GM18499 (cell line): ENCODE results near the gene GALNT17.
"Not testable (repeated sequence)": the region's sequence is repeated elsewhere in the genome, so short reads cannot be mapped to it uniquely, and the experiment has no call there.

Experiments
- ATAC-seq: cut with Tn5 transposase; IDR thresholded peaks from one replicate; pipeline ENCODE4 v1.9.1; 2021; ENCODE audit warnings: moderate number of reproducible peaks; ENCODE audit not compliant: insufficient read depth, unreplicated experiment

Gene GALNT17

DNA sequence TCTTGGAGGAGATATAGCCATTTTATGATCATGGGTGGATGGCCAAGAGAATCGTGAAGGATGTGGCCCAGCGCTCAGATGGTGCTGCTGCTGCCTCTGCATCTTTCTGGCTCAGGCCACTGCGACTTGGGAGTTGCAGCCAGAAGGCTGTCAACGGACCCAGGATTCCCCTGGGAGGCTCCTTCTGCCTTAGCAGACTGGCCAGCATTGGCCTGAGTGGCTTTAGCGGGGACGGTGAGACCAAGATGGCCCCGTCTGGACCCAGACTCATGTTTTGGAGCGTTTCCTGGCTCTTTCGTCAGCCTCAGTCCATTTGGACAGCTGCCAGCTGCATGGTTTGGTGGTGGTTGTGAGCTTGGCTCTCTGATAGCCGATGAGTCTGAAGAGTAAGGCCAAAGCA is 97.2 kb downstream of the GALNT17 start:
- ATAC-seq = no peak

GRCh38 chr7:71229699-71230098 is 97.8 kb downstream of the GALNT17 start:
- ATAC-seq = no peak

GRCh38 chr7:71235253-71235652 is 103.3 kb downstream of the GALNT17 start:
- ATAC-seq = no peak

GRCh38 chr7:71236230-71237105 is 104.5 kb downstream of the GALNT17 start:
- no peak for ATAC-seq

- ATAC-seq = no peak
Observed at GRCh38 chr7:71237945-71238344, 106.0 kb downstream of the GALNT17 start.

GRCh38 chr7:71238581-71239295 is 106.8 kb downstream of the GALNT17 start:
- ATAC-seq = no peak

DNA sequence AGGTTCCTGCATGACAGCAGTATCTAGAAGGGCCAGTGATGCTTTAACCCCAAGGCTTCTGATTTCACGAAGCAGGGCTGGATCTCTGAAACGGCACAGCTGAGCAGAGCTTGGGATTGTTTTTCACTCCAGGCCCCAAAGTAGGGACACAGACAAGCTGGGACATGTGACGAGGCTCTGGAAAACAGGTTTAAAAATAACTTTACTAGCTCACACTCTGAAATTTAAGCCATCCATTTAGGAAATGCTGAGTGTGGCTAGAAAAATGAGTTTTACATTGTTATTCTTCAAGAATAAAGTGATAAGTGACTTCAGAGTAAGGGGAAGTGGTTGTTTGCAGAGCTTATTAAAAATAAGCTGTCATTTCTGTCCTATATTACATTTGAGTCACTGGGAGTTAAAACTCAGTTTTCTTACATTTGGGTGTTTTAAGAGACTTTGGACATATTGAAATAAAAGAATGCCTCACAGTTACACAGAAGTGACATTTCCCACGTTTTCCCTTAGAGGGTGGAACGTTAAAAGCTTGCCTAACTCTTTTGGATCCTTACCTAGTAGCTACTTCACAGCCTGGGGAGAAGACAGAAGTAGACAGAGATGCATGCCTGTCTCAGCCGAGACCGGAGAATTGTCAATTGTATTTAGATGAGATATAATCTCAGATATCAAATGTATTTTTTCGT is 107.8 kb downstream of the GALNT17 start:
- ATAC-seq = no peak

GRCh38 chr7:71243736-71244410 is 111.9 kb downstream of the GALNT17 start:
- no peak for ATAC-seq

DNA sequence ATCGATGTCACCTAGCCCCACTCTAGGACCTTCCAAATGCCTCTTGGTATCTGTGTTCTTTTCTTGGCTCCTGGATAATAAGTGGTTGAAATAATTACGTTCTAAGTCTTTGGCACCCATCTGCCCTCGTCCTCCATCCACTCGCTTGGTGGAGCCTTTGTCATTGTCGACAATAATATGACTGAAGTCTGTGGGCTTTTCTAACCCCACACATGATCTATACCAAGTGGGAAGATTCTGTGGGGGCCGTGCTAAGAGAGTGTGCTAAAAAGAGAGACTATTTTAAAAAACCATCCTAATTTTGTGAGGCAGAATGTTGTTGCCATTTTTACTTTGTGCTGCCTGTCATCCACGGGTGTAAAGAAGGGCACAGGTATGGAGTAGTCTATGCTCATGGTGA is 113.1 kb downstream of the GALNT17 start:
- no peak for ATAC-seq

DNA sequence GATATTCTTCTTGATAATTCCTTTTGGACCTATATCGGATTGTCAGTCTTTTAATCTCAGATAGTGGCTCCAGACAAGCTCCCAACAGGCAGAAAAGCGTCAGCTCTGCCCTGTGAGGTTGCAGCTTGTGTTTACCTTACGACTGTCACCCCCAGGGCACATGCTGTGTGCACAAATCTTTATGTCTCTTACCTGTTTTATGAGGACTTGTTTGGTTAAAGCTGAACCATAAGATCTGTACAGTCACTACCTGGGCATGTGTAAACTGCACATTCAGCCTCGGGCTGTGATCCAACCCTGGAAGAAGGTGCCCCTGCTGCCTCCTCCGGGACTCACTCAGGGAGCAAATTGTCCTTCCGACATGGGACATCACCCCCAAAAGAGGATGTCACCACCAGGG is 119.8 kb downstream of the GALNT17 start:
- no peak for ATAC-seq

GRCh38 chr7:71254751-71255150 is 122.8 kb downstream of the GALNT17 start:
- no peak for ATAC-seq

GRCh38 chr7:71255537-71256178 is 123.7 kb downstream of the GALNT17 start:
- ATAC-seq = no peak

GRCh38 chr7:71261066-71261465 is 129.1 kb downstream of the GALNT17 start:
- ATAC-seq = no peak

DNA sequence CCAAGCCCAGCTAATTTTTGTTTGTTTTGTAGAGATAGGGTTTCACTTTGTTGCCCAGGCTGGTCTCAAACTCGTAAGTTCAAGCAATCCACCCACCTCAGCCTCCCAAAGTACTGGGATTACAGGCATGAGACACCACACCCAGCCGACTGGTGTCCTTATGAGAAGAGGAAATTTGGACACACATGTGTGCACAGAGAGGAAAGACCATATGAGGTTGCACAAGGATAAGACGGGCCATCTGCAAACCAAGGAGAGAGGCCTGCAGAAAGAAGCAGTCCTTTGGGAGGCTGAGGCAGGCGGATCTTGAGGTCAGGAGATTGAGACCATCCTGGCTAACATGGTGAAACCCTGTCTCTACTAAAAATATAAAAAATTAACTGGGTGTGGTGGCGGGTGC is 130.9 kb downstream of the GALNT17 start:
- not testable (repeated sequence) for ATAC-seq

- ATAC-seq = no peak
Observed at GRCh38 chr7:71264005-71264404, 132.1 kb downstream of the GALNT17 start.

GRCh38 chr7:71266912-71267311 is 135.0 kb downstream of the GALNT17 start:
- ATAC-seq = no peak

DNA sequence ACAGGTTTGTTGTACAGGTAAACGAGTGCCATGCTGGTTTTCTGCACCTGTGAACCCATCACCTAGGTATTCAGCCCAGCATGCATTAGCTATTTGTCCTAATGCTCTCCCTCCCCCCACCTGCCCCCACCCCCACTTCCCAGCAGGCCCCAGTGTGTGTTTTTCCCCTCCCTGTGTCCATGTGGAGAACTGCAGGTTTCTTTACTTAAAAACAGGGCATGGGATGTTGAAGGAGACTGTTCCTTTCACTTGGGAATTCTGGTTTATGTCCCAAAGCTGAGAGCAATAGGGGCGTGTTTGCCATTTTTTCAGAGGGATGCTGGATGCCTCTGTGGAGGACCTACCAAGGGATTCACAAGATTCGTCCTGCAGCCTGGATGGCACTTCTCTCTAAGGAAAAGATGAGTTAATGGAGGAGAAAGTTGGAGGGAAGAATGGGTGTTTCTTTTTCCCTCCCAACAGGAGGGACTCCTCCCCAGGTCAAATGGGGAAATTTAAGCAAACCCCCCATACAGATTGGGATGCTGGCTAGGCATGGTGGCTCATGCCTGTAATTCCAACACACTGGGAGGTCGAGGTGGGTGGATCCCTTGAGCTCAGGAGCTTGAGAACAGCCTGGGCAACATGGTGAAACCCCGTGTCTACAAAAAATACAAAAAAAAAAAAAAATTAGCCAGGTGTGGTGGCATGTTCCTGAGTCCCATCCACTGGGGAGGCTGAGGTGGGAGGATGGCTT is 136.0 kb downstream of the GALNT17 start:
- no peak for ATAC-seq

DNA sequence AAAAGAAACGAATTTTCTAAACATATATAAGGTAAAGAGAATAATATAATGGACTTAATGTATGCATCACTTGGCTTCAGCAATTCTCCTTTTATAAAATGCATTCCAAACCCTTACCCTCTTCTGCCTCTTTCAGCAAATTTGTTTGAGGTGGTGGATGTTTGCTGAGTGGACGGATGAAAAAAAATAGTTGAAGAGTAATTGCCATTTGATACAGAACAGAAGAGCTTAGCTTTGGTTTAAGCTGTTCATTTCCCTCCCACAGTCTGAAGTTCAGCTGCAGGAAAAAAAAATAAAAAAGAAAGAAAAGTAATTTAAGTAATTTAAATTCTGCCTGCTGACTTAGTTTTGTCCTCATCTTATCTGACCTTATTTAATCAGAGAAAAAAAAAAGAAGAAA is 138.6 kb downstream of the GALNT17 start:
- ATAC-seq = no peak

- ATAC-seq = no peak
Observed at GRCh38 chr7:71271203-71271602, 139.3 kb downstream of the GALNT17 start.
